NCI-H526 treated with DMSO at 0.1 percent for 48 hours (cell line): ENCODE data around the gene YAP1.
"Not testable (repeated sequence)": the region's sequence is repeated elsewhere in the genome, so short reads cannot be mapped to it uniquely, and the experiment has no call there.

Experiments
- DNase-seq: peaks from one replicate; lab custom pipeline; 2025; lab: John Stamatoyannopoulos, UW

The YAP1 gene

DNA sequence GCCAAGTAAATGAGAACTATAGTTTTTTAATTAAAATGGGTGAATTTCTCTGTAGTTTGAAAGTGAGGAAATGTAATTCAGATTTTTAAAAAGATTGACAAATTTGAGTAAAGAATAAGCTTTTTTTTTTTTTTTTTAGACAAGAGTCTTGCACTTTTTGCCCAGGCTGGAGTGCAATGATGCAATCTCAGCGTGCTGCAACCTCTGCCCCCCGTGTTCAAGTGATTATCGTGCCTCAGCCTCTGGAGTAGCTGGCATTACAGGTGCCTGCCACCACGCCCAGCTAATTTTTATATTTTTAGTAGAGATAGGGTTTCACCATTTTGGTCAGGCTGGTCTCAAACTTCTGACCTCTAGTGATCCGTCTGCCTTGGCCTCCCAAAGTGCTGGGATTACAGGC lies 90.1 kb downstream of the YAP1 start:
- not testable (repeated sequence) for DNase-seq

DNA sequence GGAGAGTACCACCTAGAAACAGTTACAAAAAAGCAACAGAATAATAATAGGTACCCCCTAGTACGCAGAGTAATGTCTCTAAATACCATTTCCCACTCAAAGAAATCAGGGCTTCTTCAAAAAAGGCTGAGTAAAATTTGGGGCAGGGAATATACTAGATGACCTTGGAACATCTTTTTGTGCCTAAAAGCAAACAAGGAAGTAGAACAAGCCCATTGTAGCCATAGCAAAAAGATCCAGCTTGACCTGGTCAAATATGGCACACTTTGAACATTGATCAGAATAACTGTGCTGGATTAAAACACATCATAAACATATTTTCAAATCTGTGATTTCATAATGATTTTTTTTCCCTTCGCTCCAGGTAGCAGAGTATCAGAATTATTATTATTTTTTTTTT lies 91.5 kb downstream of the YAP1 start:
- no peak for DNase-seq

DNA sequence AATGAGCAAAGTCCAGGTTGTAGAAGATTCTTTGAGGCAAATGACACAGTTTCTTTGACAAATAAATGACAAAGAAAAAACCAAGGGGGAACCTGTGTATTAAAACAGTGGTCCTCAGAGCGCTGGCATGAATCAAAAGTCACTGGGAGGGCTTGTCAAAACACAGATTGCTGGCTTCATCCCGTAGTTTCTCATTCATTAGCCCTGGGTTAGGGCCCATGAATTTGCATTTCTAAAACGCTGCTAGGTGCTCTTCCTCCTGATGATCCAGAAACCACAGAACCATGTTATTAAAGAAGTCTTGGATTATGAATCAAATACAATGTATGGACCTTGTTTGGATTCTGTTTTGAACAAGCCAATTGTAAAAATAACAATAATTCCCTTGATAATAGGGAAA lies 92.7 kb downstream of the YAP1 start:
- no peak for DNase-seq

GRCh38 chr11:102204174-102204573 lies 93.9 kb downstream of the YAP1 start:
- DNase-seq, result no peak

DNA sequence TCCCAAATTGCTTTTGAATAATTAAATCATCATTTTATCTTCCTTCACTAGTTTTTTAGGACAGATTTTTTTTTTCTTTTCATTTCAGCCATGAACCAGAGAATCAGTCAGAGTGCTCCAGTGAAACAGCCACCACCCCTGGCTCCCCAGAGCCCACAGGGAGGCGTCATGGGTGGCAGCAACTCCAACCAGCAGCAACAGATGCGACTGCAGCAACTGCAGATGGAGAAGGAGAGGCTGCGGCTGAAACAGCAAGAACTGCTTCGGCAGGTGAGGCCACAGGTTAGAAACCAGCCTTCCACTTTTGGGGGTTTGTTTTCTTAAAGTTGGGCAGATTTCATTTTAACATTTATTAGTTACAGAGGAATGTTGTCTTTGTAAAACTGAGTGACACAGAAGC lies 95.6 kb downstream of the YAP1 start:
- no peak for DNase-seq

GRCh38 chr11:102208835-102209234 lies 98.6 kb downstream of the YAP1 start:
- no peak for DNase-seq

DNA sequence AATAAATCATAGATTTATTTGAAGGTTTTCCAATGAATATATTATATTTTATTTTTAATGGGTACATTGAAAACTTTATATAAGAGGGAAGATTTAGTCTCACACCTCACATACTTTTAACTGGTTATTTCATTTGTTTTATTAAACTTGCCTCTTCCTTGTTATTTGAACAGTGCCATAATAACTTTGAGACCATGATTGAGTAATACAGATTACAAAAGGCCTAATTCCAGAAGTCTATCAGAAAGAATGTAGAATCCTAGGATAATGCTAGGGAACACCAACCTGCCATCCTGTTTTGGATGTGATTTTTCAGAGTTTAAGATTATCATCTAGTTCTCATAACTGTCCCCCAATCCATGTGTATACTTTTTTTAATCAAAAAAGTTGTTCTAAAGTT lies 104.4 kb downstream of the YAP1 start:
- no peak for DNase-seq

GRCh38 chr11:102216433-102217075 lies 106.3 kb downstream of the YAP1 start:
- DNase-seq, result no peak

- DNase-seq, result no peak
Observed at GRCh38 chr11:102220728-102221467, 110.7 kb downstream of the YAP1 start.

DNA sequence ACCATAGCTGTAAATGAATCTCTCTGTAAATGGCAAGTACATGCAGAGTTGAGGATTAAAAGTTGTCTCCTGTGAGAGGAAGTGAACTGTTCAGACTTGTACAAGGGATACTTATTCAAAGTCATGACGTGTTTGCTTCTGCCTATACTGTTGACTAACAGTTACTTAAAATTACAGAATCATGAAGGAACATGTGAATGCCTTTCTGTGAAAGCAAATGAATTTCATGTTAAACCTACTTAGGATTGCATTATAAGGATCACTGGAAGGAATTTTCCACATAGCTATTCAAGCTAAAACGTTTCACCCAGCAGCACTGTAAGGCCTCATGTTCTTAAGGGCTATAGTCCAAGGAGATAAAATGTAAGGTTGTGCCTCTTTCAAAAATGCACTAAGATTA lies 113.6 kb downstream of the YAP1 start:
- no peak for DNase-seq

- DNase-seq, result no peak
Observed at GRCh38 chr11:102225689-102226568, 115.7 kb downstream of the YAP1 start.

GRCh38 chr11:102226702-102227490 lies 116.6 kb downstream of the YAP1 start:
- no peak for DNase-seq

DNA sequence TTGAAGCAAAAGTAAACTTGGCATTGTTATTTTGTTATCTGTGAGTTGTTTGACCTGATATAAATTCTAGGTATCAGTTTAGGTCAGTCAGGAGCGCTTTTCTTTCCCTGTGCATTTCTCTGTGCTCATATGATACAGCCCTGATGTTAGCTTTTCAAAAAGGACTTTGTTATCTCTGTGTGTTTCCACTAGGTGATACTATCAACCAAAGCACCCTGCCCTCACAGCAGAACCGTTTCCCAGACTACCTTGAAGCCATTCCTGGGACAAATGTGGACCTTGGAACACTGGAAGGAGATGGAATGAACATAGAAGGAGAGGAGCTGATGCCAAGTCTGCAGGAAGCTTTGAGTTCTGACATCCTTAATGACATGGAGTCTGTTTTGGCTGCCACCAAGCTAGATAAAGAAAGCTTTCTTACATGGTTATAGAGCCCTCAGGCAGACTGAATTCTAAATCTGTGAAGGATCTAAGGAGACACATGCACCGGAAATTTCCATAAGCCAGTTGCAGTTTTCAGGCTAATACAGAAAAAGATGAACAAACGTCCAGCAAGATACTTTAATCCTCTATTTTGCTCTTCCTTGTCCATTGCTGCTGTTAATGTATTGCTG lies 119.4 kb downstream of the YAP1 start:
- no peak for DNase-seq

- DNase-seq, result no peak
Observed at GRCh38 chr11:102230186-102230585, 119.9 kb downstream of the YAP1 start.

DNA sequence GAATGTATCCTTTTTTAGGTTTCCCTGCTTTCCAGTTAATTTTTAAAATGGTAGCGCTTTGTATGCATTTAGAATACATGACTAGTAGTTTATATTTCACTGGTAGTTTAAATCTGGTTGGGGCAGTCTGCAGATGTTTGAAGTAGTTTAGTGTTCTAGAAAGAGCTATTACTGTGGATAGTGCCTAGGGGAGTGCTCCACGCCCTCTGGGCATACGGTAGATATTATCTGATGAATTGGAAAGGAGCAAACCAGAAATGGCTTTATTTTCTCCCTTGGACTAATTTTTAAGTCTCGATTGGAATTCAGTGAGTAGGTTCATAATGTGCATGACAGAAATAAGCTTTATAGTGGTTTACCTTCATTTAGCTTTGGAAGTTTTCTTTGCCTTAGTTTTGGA lies 120.7 kb downstream of the YAP1 start:
- DNase-seq, result no peak

GRCh38 chr11:102234779-102235439 lies 124.7 kb downstream of the YAP1 start:
- DNase-seq, result no peak

GRCh38 chr11:102237096-102237735 lies 127.0 kb downstream of the YAP1 start:
- no peak for DNase-seq

DNA sequence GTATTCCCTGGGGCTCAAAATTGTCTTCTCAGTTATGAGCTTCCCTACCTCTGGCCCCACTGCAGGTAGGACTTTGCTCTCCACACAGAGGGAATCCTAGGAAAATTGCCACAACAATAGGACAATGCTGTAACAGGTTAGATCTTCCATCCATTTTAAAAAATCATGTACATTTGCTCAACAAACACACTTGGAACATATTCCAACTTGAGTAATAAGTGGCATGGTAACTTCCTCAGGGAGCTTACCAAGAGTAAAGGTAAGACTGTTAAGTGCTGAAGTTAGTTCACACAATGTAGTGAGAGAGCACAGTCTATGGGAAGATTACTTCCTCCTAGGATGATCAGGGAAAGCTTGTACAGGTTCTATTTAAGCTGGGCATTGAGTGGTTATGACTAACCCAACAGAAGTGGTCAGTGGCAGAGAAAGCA lies 128.2 kb downstream of the YAP1 start:
- no peak for DNase-seq

- DNase-seq, result no peak
Observed at GRCh38 chr11:102239448-102239847, 129.2 kb downstream of the YAP1 start.

- DNase-seq, result no peak
Observed at GRCh38 chr11:102239911-102240310, 129.7 kb downstream of the YAP1 start.

DNA sequence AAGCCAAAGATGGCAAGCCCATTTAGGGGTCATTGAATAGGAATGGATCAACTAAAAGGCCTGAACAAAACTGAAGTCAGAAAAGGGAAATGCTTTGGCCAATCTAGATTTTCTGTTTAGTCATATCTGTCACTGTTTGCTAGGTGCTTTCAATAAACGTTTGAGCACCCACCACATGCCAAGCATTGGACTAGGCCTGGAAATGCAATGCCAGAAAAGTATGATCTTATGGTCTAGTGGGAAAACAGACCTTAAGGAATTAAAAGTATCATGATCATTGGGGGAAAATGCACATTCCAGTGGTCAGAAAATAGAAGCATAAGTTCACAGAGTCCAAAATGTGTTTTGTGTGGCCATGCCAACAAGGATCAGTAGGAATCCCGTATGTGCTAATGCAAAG lies 130.3 kb downstream of the YAP1 start:
- no peak for DNase-seq
